Measurements from ENCODE around the gene KDM4C.
"Not testable (repeated sequence)": the region's sequence is repeated elsewhere in the genome, so short reads cannot be mapped to it uniquely, and the experiment has no call there.

Gene KDM4C

GRCh38 chr9:6764011-6764410 lies 6.2 kb downstream of the KDM4C start:
- no peak for DNase-seq (ENCODE audit: low read depth in 2 of 2)

GRCh38 chr9:6764523-6764922 lies 6.8 kb downstream of the KDM4C start:
- DNase-seq (ENCODE audit: low read depth in 2 of 2) = no peak

GRCh38 chr9:6764950-6765349 lies 7.2 kb downstream of the KDM4C start:
- DNase-seq (ENCODE audit: low read depth in 2 of 2) = no peak

GRCh38 chr9:6765396-6765795 lies 7.6 kb downstream of the KDM4C start:
- DNase-seq (ENCODE audit: low read depth in 2 of 2) = no peak

GRCh38 chr9:6766606-6767005 lies 8.8 kb downstream of the KDM4C start:
- DNase-seq (ENCODE audit: low read depth in 2 of 2) = no peak

GRCh38 chr9:6768587-6768986 lies 10.8 kb downstream of the KDM4C start:
- DNase-seq (ENCODE audit: low read depth in 2 of 2) = not testable (repeated sequence)

- DNase-seq (ENCODE audit: low read depth in 2 of 2) = no peak
These were observed 13.9 kb downstream of the KDM4C start for GRCh38 chr9:6771722-6772121.

GRCh38 chr9:6777213-6777902 lies 19.6 kb downstream of the KDM4C start:
- no peak for DNase-seq (ENCODE audit: low read depth in 2 of 2)

- DNase-seq (ENCODE audit: low read depth in 2 of 2) = no peak
These were observed 21.9 kb downstream of the KDM4C start for GRCh38 chr9:6779417-6780241.

GRCh38 chr9:6780690-6781089 lies 22.9 kb downstream of the KDM4C start:
- no peak for DNase-seq (ENCODE audit: low read depth in 2 of 2)

- no peak for DNase-seq (ENCODE audit: low read depth in 2 of 2)
These were observed 23.7 kb downstream of the KDM4C start for GRCh38 chr9:6781476-6781875.

GRCh38 chr9:6782345-6782744 lies 24.6 kb downstream of the KDM4C start:
- DNase-seq (ENCODE audit: low read depth in 2 of 2) = no peak

- DNase-seq (ENCODE audit: low read depth in 2 of 2) = no peak
These were observed 25.2 kb downstream of the KDM4C start for GRCh38 chr9:6782981-6783380.

GRCh38 chr9:6783753-6784152 lies 26.0 kb downstream of the KDM4C start:
- DNase-seq (ENCODE audit: low read depth in 2 of 2) = no peak

- no peak for DNase-seq (ENCODE audit: low read depth in 2 of 2)
These were observed 27.9 kb downstream of the KDM4C start for GRCh38 chr9:6785682-6786081.

- no peak for DNase-seq (ENCODE audit: low read depth in 2 of 2)
These were observed 30.0 kb downstream of the KDM4C start for GRCh38 chr9:6787793-6788161.

GRCh38 chr9:6788162-6789016 lies 30.6 kb downstream of the KDM4C start:
- DNase-seq (ENCODE audit: low read depth in 2 of 2) = no peak

- DNase-seq (ENCODE audit: low read depth in 2 of 2) = not testable (repeated sequence)
These were observed 31.2 kb downstream of the KDM4C start for GRCh38 chr9:6789017-6789338.

- no peak for DNase-seq (ENCODE audit: low read depth in 2 of 2)
These were observed 33.1 kb downstream of the KDM4C start for GRCh38 chr9:6790866-6791265.

GRCh38 chr9:6793203-6793602 lies 35.4 kb downstream of the KDM4C start:
- no peak for DNase-seq (ENCODE audit: low read depth in 2 of 2)

- DNase-seq (ENCODE audit: low read depth in 2 of 2) = no peak
These were observed 37.2 kb downstream of the KDM4C start for GRCh38 chr9:6794936-6795335.

GRCh38 chr9:6802926-6803325 lies 45.2 kb downstream of the KDM4C start:
- no peak for DNase-seq (ENCODE audit: low read depth in 2 of 2)

GRCh38 chr9:6805532-6805931 lies 47.8 kb downstream of the KDM4C start:
- DNase-seq (ENCODE audit: low read depth in 2 of 2) = no peak

Measured in stimulated activated CD8-positive, alpha-beta memory T cell treated with anti-CD3 and anti-CD28 coated beads, Interleukin-2, amount 100 ng/mL, for 1 hour (primary cell).